ENCODE data around the gene SLC1A3. TPM values are rescaled to one million over a fixed set of nuclear protein-coding genes. Genes with fewer than 3 reads are reported as not detected.

The SLC1A3 gene
- total RNA-seq, 1 donor = 1.3 TPM

DNA sequence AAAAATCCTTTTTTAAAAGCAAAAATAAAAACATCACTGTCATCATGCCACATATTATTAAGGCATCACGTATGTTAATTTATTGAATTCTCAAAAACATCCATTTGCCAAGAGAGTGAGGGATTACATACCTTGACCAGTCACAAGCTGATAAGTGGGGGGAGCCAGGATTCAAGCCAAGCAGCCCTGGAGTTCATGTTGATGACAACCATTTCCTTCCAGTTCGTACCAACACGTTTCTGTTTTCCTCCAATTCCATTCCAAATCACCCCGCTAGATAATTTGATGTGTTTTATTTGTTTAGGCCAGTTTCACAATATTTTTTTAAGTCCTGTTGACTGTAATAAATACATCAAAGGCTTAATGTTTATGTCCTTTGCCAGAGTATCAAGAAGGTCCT lies 53.0 kb downstream of the SLC1A3 start:
- no peak for DNase-seq (ENCODE audit: low read depth)
- TF ChIP-seq, protein P1, sequence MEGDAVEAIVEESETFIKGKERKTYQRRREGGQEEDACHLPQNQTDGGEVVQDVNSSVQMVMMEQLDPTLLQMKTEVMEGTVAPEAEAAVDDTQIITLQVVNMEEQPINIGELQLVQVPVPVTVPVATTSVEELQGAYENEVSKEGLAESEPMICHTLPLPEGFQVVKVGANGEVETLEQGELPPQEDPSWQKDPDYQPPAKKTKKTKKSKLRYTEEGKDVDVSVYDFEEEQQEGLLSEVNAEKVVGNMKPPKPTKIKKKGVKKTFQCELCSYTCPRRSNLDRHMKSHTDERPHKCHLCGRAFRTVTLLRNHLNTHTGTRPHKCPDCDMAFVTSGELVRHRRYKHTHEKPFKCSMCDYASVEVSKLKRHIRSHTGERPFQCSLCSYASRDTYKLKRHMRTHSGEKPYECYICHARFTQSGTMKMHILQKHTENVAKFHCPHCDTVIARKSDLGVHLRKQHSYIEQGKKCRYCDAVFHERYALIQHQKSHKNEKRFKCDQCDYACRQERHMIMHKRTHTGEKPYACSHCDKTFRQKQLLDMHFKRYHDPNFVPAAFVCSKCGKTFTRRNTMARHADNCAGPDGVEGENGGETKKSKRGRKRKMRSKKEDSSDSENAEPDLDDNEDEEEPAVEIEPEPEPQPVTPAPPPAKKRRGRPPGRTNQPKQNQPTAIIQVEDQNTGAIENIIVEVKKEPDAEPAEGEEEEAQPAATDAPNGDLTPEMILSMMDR (IDR thresholded peaks at IDR 0.05; ENCODE audit: insufficient read depth, low read depth, low read length) = no peak
- H3K4me3 ChIP-seq (ENCODE audit: low read depth, low read length) = no peak overlapping the region

DNA sequence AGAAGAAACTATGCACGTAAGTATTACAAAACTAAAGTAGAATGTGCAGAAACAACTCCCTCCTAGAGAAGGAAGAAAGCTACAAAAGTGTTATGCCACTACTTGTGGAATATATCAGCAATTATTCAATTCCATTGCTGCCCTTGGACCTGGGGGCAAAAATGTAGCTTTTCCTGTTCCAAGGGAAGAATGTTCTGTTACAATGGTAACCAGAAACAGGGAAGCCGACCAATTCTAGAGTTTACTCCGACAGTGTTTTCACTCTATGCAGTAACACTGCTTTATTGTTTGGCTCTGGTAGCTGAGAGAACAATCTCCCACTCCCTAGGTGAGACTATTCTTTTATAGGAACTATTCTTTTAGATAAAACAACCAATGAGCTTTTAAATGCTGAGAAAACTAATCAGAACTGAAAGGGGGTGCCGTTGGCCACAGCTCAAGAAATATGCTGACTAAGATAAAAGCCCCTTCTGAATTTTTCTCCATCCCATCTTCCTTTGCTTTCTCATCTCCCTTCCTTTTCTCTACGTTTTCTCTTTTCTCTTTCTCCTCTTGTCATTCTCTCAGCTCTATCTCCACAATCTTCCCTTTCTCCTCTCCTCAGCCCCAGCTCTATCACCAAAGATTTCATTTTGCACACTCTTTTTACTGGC lies 54.1 kb downstream of the SLC1A3 start:
- H3K4me3 ChIP-seq (ENCODE audit: low read depth, low read length) = no peak overlapping the region
- no peak for DNase-seq (ENCODE audit: low read depth)
- TF ChIP-seq, protein P1 (IDR thresholded peaks at IDR 0.05; ENCODE audit: insufficient read depth, low read depth, low read length) = no peak

DNA sequence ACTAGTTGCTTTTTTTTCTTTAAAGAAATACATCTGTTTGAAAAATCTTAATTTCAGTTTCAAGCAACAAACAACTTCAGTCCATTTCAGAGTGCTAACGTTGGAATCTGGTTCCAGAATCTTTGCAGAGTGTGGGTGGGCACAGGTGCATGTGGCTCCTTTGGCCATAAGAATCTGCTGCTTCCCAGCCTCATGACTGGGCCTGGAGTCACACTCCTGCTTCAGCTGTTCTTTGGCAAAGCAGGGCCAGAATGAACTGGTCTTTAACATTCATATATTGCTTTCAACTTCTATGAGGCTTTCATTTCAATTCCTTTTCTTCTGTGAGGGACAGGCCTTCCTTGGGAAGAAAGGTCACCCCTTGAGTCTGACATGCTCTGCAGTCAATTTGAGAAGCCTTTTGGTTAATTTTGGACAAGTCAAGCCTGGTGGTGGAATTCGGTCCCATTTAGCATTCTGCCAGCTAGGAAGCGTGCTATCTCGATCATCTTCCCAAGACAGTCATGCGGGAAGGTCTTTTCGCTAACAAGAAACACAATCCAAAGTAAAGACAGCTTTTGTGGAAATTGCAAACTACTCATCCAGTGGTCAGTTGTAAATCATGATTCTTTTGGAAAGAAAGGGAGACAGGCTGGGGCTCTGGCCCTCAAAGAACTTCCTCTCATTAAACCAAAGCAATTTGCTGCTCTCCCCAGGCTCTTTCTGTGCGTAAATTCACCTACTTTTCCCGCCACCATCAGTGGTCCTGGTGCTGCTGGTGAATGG lies 55.2 kb downstream of the SLC1A3 start:
- TF ChIP-seq, protein P1 (IDR thresholded peaks at IDR 0.05; ENCODE audit: insufficient read depth, low read depth, low read length) = no peak
- no peak for DNase-seq (ENCODE audit: low read depth)
- H3K4me3 ChIP-seq (ENCODE audit: low read depth, low read length) = no peak overlapping the region

DNA sequence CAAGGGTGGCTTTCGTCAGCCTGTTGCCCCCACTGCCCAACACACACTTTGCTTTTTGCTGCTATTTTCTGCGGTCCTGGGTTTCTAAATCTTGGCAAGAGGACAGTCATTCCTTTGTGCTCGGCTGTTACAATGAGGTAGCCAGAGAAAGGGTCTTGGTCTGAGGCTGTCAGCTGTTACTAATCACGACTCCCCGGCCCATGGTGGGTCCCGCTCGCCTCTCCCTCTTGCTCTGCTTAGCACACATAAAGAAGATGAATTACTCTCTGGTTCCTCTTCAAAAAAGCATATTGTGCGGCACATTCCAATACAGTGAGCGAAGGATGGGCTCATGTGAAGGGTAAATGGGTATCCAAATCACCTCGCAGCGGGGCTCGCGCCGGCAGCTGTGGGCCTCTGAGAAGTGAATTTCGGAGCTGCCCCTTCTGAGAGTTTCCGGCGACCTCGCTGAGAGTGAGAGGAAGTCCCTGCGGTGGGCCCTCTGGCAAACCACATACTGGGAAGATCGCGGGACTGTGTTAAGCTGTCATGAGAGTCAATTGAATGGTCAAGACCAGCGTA lies 56.0 kb downstream of the SLC1A3 start:
- TF ChIP-seq, protein P1 (IDR thresholded peaks at IDR 0.05; ENCODE audit: insufficient read depth, low read depth, low read length) = no peak
- DNase-seq (ENCODE audit: low read depth) = no peak
- H3K4me3 ChIP-seq (ENCODE audit: low read depth, low read length) = no peak overlapping the region

DNA sequence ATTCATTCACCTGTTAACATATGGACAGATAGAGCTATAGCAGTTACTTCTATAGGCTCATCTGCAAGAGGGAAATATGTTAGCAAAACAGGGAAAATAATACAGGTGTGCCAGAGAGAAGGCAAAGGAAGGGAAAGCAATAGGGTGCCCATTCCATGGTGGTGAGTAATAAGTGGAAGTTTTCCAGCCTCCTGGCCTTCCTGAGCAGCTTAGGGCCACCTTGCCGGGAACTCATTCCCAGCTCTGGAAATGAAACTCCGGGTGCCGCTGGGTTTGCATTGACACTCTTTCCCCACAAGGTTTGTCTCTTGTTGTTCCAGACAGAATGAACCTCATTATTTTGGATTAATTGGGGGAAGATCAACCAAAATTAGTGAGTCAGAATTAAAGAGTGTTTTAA lies 58.4 kb downstream of the SLC1A3 start:
- no peak overlapping the region for H3K4me3 ChIP-seq (ENCODE audit: low read depth, low read length)
- DNase-seq (ENCODE audit: low read depth) = no peak
- TF ChIP-seq, protein P1 (IDR thresholded peaks at IDR 0.05; ENCODE audit: insufficient read depth, low read depth, low read length) = no peak

DNA sequence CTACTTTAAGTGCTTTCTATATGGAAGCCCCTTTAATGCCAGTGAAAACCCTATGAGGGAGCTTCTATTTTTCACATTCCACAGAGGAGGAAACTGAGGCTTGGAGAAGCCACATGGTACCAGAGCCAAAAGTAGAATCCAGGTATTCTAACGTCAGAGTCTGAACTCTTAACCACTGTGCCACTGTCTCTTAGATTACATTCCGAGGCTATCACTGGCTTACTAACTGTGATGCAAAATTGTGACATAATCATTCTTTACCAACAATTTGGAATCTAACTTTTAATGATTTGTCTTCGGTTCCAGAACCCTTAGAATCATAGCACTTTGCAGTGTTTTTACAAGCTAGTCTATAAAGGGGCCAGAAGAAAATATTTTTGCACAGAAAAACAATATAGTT lies 59.2 kb downstream of the SLC1A3 start:
- TF ChIP-seq, protein P1 (IDR thresholded peaks at IDR 0.05; ENCODE audit: insufficient read depth, low read depth, low read length) = no peak
- no peak overlapping the region for H3K4me3 ChIP-seq (ENCODE audit: low read depth, low read length)
- DNase-seq (ENCODE audit: low read depth) = peak; percentile 54

Data from fibroblast of villous mesenchyme (primary cell).